Epithelial cell of prostate (primary cell): Measurements from ENCODE around the gene SYNGR1.

Experiments
- DNase-seq: peaks from one replicate; pipeline ENCODE4 v3.0.0-alpha.2; 2011; ENCODE audit warnings: low read depth, low spot score
- H3K27ac ChIP-seq: fragments of 450-650 bp; 2 replicates; pipeline ENCODE4 v1.5.1; 2017; ENCODE audit warnings: mild to moderate bottlenecking

The SYNGR1 gene

GRCh38 chr22:39349967-39350726 lies at the start of gene SYNGR1:
SYNGR1 (plus strand) TSS chr22:39349991; CDS start chr22:39350011, 20 bp downstream.
- no peak for DNase-seq
- H3K27ac ChIP-seq: no peak within 1 kb of the TSS

DNA sequence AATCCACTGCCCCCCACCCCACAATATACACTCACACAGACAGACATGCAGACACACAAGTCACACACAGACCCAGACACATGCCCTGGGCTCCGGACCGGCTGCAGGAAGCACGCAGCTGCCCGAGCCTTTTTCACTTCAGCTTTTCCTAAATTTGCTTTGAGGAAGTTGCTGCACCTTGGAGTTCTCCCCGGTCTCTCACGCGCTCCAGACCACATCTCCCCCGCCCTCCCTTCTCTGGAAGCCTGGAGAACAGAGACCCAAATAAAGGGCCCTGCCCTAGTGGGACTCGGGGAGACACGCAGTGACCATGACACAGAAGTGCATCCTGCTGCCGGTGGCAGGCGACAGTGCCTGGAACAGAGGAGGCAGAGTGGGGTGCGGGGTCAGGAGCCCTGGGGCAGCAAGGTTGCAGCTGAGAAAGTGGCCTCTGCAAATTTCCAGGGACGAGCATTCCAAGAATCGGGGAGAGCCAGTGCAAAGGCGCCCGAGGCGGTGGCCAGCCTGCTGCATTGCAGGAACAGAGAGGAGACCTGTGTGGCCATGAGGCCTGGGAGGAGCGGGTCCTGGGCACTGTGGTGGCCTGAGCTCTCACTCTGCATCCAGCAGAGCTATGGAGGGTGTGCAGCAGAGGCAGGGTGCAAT lies 49.5 kb upstream of the SYNGR1 start:
- no peak overlapping the region for H3K27ac ChIP-seq
- no peak for DNase-seq

DNA sequence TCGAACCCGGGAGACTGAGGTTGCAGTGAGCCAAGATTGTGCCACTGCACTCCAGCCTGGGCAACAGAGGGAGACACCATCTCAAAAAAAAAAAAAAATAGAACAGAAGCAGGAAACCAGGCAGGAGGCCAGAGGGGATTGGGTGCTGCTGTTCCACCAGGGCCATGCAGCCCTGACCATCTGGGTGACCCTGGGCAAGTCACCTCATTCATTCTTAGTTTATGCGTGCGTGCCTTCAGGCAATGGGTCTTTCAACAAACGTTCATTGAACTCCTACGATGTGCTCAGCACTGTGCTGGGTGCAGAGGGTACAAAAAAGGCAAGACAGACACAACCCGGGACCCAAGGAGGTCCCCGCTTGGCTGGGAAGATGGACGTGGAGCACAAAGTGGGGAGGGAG lies 48.7 kb upstream of the SYNGR1 start:
- H3K27ac ChIP-seq: no peak overlapping the region
- DNase-seq: no peak

DNA sequence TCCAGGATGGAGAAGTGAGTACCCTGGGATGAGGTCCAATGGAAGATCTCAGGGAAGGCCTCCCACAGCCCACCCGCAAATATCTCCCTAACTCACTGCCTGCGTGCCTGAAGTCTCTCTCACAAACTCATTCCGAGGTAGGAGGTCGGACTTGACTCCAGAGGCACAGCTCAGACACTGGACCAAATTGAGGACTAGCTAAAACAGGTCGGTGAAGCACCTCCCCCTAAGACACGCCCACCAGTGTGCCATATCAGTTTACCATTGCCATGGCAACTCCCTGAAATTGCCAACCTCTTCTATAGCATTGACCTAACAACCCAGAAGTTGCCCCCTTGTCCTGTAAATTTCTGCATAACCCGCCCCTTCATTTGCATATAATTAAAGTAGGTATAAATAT lies 47.9 kb upstream of the SYNGR1 start:
- H3K27ac ChIP-seq: no peak overlapping the region
- no peak for DNase-seq

DNA sequence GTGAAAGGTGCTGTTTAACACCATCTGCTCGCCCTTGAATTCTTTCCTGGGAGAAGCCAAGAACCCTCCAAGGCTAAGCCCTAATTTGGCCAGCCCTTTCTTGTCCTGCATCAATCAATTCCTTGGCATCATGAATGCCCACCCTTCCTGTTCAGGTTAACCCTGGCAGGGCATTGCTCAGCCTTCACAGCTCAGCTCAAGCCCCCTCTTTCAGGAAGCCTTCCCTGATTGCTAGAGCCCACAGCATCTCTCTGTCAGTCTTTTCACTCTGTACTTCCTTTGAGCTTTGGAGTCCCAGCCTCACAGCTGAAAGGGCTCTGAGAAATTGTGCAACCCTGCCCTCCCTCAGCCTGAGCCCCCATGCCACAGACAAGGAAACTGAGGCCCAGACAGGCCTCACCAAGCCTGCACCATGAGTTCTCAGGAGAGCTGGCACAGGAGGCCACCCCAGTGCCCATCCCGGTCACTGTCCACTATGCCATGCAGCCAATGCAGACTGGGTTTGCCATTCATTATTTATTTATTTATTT lies 47.3 kb upstream of the SYNGR1 start:
- H3K27ac ChIP-seq: no peak overlapping the region
- DNase-seq: no peak

- H3K27ac ChIP-seq: no peak overlapping the region
- DNase-seq: no peak
Measured at GRCh38 chr22:39303358-39303757, 46.4 kb upstream of the SYNGR1 start.

GRCh38 chr22:39303892-39304671 lies 45.7 kb upstream of the SYNGR1 start:
- DNase-seq: no peak
- no peak overlapping the region for H3K27ac ChIP-seq

- DNase-seq: no peak
- no peak overlapping the region for H3K27ac ChIP-seq
Measured at GRCh38 chr22:39306456-39307361, 43.1 kb upstream of the SYNGR1 start.

DNA sequence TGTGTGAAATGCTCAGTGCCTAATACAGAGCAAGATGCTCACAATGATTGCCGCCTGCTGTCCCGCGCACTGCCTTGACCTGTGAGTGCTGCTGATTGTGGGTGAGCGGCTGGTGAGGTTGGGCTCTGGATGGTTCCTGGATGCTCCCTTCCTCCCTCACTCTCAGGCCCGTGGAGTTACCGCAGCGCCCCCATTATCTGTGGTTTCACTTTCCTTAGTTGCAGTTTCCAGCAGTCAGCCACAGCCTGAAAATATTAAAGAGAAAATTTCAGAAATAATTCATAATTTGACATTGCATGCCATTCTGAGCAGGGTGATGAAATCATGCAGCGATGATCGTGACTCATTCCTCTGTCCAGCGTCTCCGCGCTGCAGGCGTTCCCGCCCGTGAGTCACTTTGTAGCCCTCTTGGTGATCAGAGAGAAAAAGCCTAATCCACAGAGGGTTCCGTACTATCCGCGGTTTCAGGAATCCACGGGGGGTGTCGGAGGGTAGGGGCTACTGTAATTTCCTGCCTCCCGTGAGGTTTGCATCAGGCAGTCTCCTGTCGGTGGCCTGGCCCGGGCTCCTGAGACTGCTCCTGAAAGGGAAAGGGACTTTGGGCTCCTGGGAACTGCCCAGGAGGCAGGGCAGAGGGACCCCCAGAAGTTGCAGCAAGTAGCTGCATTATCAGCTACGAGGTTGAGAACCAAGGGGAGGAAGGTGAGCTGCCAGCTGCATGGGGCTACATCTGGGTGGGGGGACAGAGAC lies 41.0 kb upstream of the SYNGR1 start:
- DNase-seq: no peak
- H3K27ac ChIP-seq: peak overlapping the region; percentile 98

DNA sequence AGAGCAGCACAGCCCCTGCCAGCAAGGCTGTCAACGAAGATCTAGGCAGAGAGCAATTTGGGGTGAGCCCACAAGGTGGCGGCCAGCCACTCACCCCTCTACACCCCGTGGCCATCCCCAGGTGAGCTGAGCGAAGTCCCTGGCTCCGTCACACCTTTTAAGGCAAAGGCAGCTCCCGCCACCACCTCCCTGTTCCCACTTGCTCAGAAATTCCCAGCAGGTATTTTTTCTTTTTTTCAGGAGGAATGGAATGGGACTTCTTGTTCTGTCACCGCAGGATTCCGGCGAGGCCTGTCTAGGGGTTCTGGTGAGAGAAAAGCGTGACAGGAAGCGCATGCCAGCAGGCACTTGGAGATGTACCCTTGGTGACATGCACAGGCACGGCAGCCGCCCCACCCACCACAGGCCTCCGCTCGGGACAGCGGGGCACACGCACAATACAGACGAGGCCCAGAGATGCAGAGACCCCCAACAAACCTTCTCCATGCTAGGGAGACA lies 40.4 kb upstream of the SYNGR1 start:
- no peak for DNase-seq
- peak overlapping the region; percentile 98 for H3K27ac ChIP-seq

DNA sequence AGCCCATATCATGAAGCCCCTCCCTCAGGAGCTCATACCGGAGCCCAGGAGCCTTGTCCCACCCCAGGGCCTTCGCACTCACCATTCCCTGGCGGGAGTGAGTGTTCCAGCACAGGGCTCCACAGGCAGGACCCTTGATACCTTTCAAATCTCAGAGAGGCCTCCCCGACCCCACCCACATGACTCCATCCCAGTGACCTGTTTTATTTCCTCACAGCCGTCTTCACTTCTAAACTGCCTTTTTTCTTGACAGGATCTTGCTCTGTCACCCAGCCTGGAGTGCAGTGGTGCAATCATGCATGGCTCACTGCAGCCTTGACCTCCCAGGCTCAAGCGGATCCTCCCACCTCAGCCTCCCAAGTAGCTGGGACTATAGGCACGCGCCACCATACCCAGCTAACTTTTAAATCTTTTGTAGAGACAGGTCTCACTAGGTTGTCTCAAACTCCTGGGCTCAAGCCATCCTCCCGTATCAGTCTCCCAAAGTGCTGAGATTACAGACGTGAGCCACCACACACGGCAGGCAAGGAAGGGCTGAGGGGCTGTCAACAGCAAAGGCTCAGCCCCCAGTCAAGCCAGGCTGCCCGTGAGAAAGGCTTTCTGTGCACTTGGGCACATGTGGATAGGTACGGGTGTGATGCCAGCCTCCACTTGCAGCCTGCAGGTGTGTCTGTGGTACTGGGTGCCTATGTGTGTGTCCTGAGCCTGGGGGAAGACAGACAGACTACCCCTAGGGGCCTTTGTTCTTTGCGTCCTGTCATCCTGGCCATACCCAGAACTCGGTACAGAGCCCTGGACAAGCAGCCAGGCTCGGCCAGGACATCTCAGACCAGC lies 39.7 kb upstream of the SYNGR1 start:
- H3K27ac ChIP-seq: peak overlapping the region; percentile 98
- DNase-seq: no peak

GRCh38 chr22:39311592-39312400 lies 38.0 kb upstream of the SYNGR1 start:
- DNase-seq: no peak
- H3K27ac ChIP-seq: peak overlapping the region; percentile 98

DNA sequence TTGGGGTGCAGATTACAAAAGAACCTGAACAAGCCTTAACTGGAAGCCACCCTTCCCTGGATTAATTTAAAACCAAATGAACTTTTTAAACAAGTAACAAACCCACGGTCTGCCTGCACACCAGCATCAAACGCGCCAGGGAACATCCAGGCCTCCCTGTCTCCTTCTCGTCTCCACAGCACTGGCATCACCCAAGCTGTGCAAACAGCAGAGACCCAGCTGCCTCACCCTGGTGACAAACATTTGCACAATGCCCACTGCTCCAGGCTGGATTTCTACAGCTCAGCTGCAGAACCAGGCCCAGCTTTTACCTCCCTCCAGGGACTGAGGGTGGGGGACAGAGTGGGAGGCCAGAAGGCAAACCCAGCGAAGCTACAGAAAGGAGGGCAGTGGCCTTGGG lies 37.4 kb upstream of the SYNGR1 start:
- no peak for DNase-seq
- H3K27ac ChIP-seq: peak overlapping the region; percentile 98

GRCh38 chr22:39313258-39314001 lies 36.4 kb upstream of the SYNGR1 start:
- DNase-seq: no peak
- peak overlapping the region; percentile 98 for H3K27ac ChIP-seq

DNA sequence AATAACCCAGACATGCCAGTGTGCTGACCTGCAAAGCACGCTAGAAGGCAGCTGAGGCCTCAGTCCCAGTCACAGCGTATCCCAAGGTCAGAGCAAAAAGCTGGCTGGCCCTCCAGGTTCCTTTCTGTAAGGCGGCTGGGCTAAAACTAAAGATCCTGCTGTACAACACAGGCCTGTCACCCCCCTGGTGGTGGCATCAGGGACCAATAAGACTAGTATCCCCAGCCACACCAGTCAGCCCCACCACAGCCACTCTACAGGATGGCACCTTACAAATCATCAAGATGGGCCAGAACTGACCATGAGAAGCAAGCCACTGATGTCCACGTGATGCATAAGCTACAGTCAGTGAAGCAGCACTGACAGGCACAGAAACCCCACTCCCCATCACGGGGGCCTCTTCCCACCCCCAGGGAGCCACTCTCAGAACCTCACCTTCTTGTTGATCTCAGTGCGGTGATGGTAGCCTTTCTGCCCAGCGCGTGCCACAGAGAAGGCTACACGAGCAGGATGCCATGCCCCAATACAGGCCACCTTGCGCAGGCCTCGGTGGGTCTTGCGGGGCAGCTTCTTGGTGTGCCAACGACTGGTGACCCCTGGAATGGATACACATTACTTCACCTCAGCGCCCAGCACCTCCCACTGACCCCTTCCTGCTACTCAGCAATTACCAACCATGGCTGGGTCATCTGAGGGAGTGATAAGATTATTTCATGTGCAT lies 35.4 kb upstream of the SYNGR1 start:
- DNase-seq: no peak

GRCh38 chr22:39315389-39315788 lies 34.4 kb upstream of the SYNGR1 start:
- H3K27ac ChIP-seq: peak overlapping the region; percentile 98
- no peak for DNase-seq

More for the DNA sequence above, 35.4 kb upstream of the SYNGR1 start:
- H3K27ac ChIP-seq: peak overlapping the region; percentile 98
